Tibial nerve (tissue), 4 donors: ENCODE data around the gene BFSP1. TPM values are rescaled to one million over a fixed set of nuclear protein-coding genes. Genes with fewer than 3 reads are reported as not detected.

ENCODE experiments used
- DNase-seq, 2 donors: peaks; one replicate each; pipeline ENCODE4 v3.0.0-alpha.2; 2019; ENCODE audit warnings: low spot score in 2 of 2
- H3K27ac ChIP-seq, 4 donors: fragments of 200-600 bp; sonication (generic) in 3 of 4; one replicate each; pipeline ENCODE4 v1.5.1; 2017 to 2019; ENCODE audit warnings: mild to moderate bottlenecking in 1 of 4
- H3K27me3 ChIP-seq, 2 donors: fragments of 200-600 bp; sonication (generic) in 1 of 2; one replicate each; pipeline versions ENCODE4 v1.5.1 to v1.6.0; 2017 to 2019
- H3K36me3 ChIP-seq, 3 donors: fragments of 200-600 bp; sonication (generic); one replicate each; pipeline ENCODE4 v1.5.1; 2018 to 2019
- H3K4me1 ChIP-seq, 4 donors: fragments of 200-600 bp; sonication (generic) in 3 of 4; one replicate each; pipeline ENCODE4 v1.5.1; 2017 to 2019
- H3K4me3 ChIP-seq, 4 donors: fragments of 200-600 bp; sonication (generic) in 3 of 4; one replicate each; pipeline ENCODE4 v1.5.1; 2017 to 2019; ENCODE audit warnings: mild to moderate bottlenecking in 1 of 4, moderate library complexity in 1 of 4
- H3K9me3 ChIP-seq, 4 donors: fragments of 200-600 bp; sonication (generic) in 3 of 4; one replicate each; pipeline ENCODE4 v1.5.1; 2017 to 2019
- EP300 ChIP-seq, 2 donors: sonication (generic); formaldehyde crosslinking; IDR thresholded peaks; one replicate each; pipeline ENCODE4 v1.6.1; 2017; ENCODE audit warnings: antibody characterized with exemption in 2 of 2, mild to moderate bottlenecking in 1 of 2
- POLR2A ChIP-seq, 2 donors: fragments of 450-650 bp; IDR thresholded peaks; one replicate each; pipeline ENCODE4 v1.6.1; 2017; ENCODE audit warnings: antibody characterized with exemption in 2 of 2, mild to moderate bottlenecking in 2 of 2, moderate library complexity in 2 of 2
- WGBS, 2 donors: methylation state at CpG; one replicate each; pipeline ENCODE4 v1.1.5; 2018; 5-methylcytosine and 5-hydroxymethylcytosine counted together
- total RNA-seq, 4 donors: library from RNA; depleted of rRNA; stranded (reverse); fragments of >200 nt; gene quantifications; one replicate each; pipeline ENCODE4 v1.1.0, GENCODE V29; 2016
- TF ChIP-seq, protein P1 (sequence below), 5 experiments: fragments of 200-600 bp in 3 of 5; fragments of 450-650 bp in 2 of 5; sonication (generic) in 3 of 5; IDR thresholded peaks; one replicate each; pipeline ENCODE4 v1.5.1; 2016 to 2019; ENCODE audit warnings: antibody characterized with exemption in 5 of 5, mild to moderate bottlenecking in 3 of 5, moderate library complexity in 2 of 5

Gene BFSP1
- total RNA-seq, 4 donors from 2014 or later = 0.39 to 5.9 (median 0.63) TPM; not detected in 1

DNA sequence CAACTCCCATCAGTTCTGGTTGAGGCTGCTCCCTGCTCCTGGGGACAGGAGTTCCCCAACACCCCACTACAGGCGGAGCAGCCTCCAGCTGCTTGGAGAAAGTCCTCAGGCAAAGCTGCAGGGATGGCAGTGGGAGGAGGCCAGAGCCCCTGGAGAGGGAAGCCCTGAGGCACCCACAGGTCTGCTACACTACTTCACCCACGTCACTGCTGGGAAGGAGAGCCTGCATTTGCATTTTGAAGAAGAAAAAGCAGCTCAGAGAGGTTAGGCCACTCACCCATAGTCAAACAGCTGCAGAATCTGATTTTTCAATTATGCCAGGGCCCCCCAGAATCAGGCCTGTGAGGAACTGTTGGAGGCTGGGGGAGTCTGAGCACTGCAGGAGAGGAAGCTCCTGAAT is 17.2 kb downstream of the BFSP1 start:
- Histone ChIP-seq H3K4me1 (peaks cover 0 to 9% (median 0%) of the 10 kb centered on the region in 4 donors), H3K36me3 (no peaks in the 10 kb centered on the region), H3K4me3 (no peak overlapping the region), H3K27me3 (no peaks in the 10 kb centered on the region), H3K9me3 (no peaks in the 10 kb centered on the region), H3K27ac (no peak overlapping the region)
- no peak for DNase-seq
- TF ChIP-seq EP300 (IDR thresholded peaks at IDR 0.05) (no peak), POLR2A (IDR thresholded peaks at IDR 0.05) (no peak)
- TF ChIP-seq, protein P1, sequence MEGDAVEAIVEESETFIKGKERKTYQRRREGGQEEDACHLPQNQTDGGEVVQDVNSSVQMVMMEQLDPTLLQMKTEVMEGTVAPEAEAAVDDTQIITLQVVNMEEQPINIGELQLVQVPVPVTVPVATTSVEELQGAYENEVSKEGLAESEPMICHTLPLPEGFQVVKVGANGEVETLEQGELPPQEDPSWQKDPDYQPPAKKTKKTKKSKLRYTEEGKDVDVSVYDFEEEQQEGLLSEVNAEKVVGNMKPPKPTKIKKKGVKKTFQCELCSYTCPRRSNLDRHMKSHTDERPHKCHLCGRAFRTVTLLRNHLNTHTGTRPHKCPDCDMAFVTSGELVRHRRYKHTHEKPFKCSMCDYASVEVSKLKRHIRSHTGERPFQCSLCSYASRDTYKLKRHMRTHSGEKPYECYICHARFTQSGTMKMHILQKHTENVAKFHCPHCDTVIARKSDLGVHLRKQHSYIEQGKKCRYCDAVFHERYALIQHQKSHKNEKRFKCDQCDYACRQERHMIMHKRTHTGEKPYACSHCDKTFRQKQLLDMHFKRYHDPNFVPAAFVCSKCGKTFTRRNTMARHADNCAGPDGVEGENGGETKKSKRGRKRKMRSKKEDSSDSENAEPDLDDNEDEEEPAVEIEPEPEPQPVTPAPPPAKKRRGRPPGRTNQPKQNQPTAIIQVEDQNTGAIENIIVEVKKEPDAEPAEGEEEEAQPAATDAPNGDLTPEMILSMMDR (IDR thresholded peaks at IDR 0.05) = no peak
- WGBS, 2 donors = 90 to 100% methylated on average over 2 of the region's 2 CpGs

DNA sequence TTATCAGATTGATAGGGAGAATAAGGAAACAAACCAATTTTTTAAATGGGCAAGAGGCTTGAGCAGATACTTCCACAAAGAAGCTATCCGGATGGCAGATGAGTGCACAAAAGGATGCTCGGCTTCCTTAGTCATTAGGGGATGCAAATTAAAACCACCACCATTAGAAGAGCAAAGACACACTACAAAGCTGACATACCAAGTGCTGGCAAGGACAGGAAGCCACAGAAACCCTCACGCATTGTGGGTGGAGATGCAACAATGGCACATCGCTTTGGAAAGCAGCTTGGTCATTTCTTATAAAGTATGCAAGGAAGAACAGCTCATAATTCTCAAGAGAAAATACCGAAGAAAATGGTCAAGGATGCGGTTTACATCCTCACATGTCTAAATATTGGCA is 19.8 kb downstream of the BFSP1 start:
- Histone ChIP-seq H3K27me3 (no peaks in the 10 kb centered on the region), H3K27ac (no peak overlapping the region), H3K36me3 (no peaks in the 10 kb centered on the region), H3K4me3 (no peak overlapping the region), H3K9me3 (no peaks in the 10 kb centered on the region), H3K4me1 (no peaks in the 10 kb centered on the region)
- DNase-seq = no peak
- no peak for TF ChIP-seq POLR2A (IDR thresholded peaks at IDR 0.05)
- 89 to 90% methylated on average over 6 of the region's 6 CpGs for WGBS, 2 donors

DNA sequence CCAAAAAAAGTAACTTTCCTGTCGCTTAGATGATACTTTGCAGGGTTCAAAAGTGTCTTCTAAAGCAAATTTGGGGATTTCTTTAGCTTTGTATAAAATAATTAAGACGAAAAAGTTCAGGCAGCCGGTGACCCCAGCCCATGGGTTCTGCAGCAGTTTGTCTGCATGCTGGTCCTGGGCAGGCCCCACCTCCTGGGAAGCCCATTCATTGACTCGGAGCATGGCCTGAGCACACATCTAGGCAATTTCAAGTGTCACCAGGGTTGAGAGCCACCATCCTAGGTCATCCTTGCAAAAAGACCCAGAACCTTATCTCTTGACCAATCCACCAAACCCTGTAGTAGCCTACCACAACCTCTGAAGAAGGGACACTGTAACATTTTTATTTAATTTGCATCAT is 20.6 kb downstream of the BFSP1 start:
- Histone ChIP-seq H3K4me1 (peaks cover 0 to 2% (median 0%) of the 10 kb centered on the region in 4 donors), H3K36me3 (no peaks in the 10 kb centered on the region), H3K9me3 (no peaks in the 10 kb centered on the region), H3K27me3 (no peaks in the 10 kb centered on the region), H3K27ac (no peak overlapping the region), H3K4me3 (no peak overlapping the region)
- DNase-seq = no peak
- no peak for TF ChIP-seq POLR2A (IDR thresholded peaks at IDR 0.05)
- TF ChIP-seq EP300 (IDR thresholded peaks at IDR 0.05) = no peak
- TF ChIP-seq, protein P1 (IDR thresholded peaks at IDR 0.05) = no peak
- 69 to 77% methylated on average over 4 of the region's 4 CpGs for WGBS, 2 donors

DNA sequence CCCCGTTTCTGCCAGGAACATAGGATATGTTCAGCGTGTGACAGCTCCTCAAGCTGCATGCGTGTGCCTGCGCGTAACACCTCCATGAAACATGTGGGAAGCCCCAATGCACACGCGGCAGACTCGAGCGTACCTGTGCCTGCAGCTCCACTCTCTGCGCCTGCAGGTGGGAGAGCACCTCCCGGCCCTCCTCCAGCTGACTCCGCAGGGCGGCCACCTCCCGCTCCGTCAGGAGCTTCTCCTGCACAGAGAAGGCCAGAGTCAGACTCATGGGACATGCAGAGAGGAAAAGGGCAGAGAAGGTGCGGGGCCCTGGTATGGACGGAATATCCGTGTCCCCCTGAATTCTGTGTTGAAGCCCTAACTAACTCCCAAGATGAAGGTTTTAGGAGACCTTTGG is 22.4 kb downstream of the BFSP1 start:
- Histone ChIP-seq H3K4me1 (peaks cover 0 to 13% (median 0%) of the 10 kb centered on the region in 4 donors), H3K27ac (no peak overlapping the region), H3K27me3 (no peaks in the 10 kb centered on the region), H3K9me3 (no peaks in the 10 kb centered on the region), H3K36me3 (no peaks in the 10 kb centered on the region), H3K4me3 (no peak overlapping the region)
- TF ChIP-seq EP300 (IDR thresholded peaks at IDR 0.05) (no peak), POLR2A (IDR thresholded peaks at IDR 0.05) (no peak)
- TF ChIP-seq, protein P1 (IDR thresholded peaks at IDR 0.05) = no peak
- WGBS, 2 donors = 93 to 95% methylated on average over 16 to 18 of the region's 18 CpGs
- DNase-seq = no peak

DNA sequence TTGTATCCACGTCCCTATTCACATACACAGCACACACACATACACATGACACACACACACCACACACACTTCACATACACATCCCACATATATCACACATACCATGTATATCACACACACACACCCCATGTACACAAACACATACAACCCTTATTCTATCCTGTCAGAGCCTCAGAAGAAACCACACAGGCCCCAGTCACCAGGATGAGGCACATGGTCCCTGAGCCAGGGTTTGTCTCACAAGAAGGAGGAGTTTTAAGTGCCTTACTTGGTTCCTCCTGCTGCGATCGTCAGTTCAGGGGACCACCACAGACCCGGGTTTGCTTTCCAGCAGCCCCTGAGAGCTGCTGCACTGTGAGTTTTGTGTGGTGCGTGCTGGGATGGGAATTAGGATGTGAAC is 23.6 kb downstream of the BFSP1 start:
- no peaks in the 10 kb centered on the region for H3K36me3 ChIP-seq
- no peaks in the 10 kb centered on the region for H3K27me3 ChIP-seq
- TF ChIP-seq, protein P1 (IDR thresholded peaks at IDR 0.05) = no peak
- TF ChIP-seq EP300 (IDR thresholded peaks at IDR 0.05) = no peak
- TF ChIP-seq POLR2A (IDR thresholded peaks at IDR 0.05) = no peak
- WGBS, 2 donors = 84% methylated on average over 5 of the region's 5 CpGs
- no peak overlapping the region for H3K27ac ChIP-seq
- no peaks in the 10 kb centered on the region for H3K9me3 ChIP-seq
- peaks cover 0 to 13% (median 0%) of the 10 kb centered on the region in 4 donors for H3K4me1 ChIP-seq
- no peak overlapping the region for H3K4me3 ChIP-seq
- no peak for DNase-seq

DNA sequence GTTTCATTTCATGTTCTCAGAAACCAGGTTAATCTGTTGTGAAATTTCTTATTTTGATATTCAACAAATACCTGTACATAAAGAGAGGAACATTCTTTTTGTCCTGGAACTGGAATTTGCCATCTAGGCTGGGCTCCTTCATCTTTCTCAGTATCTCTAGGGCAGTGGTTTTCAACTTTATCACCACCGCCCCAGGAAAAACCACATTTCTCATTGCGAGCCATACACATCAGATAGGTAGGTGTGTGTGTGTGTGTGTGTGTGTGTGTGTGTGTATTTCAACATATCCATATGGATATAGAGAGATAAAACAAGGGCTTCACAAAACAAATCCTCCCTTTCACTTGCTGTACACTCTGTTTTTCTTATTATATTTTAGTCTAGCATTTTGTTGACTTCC is 24.1 kb downstream of the BFSP1 start:
- Histone ChIP-seq H3K36me3 (no peaks in the 10 kb centered on the region), H3K27me3 (no peaks in the 10 kb centered on the region), H3K9me3 (no peaks in the 10 kb centered on the region), H3K4me1 (peaks cover 0 to 13% (median 0%) of the 10 kb centered on the region in 4 donors), H3K4me3 (no peak overlapping the region), H3K27ac (no peak overlapping the region)
- TF ChIP-seq EP300 (IDR thresholded peaks at IDR 0.05) (no peak), POLR2A (IDR thresholded peaks at IDR 0.05) (no peak)
- TF ChIP-seq, protein P1 (IDR thresholded peaks at IDR 0.05) = no peak
- DNase-seq = no peak
- 94 to 97% methylated on average over 2 of the region's 2 CpGs for WGBS, 2 donors
